HCT116 (cell line): ENCODE results near the gene ESYT1.

Experiments
- EZH2 ChIP-seq: fragments of 200-600 bp; sonication (generic); IDR thresholded peaks from 2 replicates; pipeline ENCODE4 v1.6.1; 2017; ENCODE audit warnings: antibody characterized with exemption, mixed run types
- POLR2A ChIP-seq: IDR thresholded peaks from 2 replicates; pipeline ENCODE4 v1.7.0; 2011; ENCODE audit warnings: borderline replicate concordance; ENCODE audit not compliant: insufficient read depth, insufficient read length; ENCODE audit errors: extremely low read depth
- RAD21 ChIP-seq: IDR thresholded peaks from 2 replicates; pipeline ENCODE4 v1.6.1; 2012; ENCODE audit warnings: low read depth, mild to moderate bottlenecking
- SIN3A ChIP-seq: IDR thresholded peaks from 2 replicates; pipeline ENCODE4 v1.6.1; 2012; ENCODE audit warnings: low read depth
- SRF ChIP-seq: IDR thresholded peaks from 2 replicates; pipeline ENCODE4 v1.6.1; 2012; ENCODE audit warnings: low read depth
- ZFX ChIP-seq: fragments of 450-650 bp; IDR thresholded peaks from 2 replicates; pipeline ENCODE4 v1.6.1; 2017
- TF ChIP-seq, protein P1 (sequence below), 3 experiments: fragments of 200-600 bp in 1 of 3; sonication (generic) in 1 of 3; IDR thresholded peaks in 2 of 3; conservative IDR thresholded peaks in 1 of 3; 2 replicates each; pipeline ENCODE4 v1.5.1; 2012 to 2017; ENCODE audit warnings: low read depth in 2 of 3, low read length in 2 of 3, antibody characterized with exemption in 1 of 3, borderline replicate concordance in 1 of 3, control low read depth in 1 of 3, mild to moderate bottlenecking in 1 of 3, mixed read lengths in 1 of 3, mixed run types in 1 of 3, moderate library complexity in 1 of 3; ENCODE audit not compliant: insufficient read depth in 1 of 3
- TF ChIP-seq, protein P2 (sequence below): IDR thresholded peaks from 2 replicates; pipeline ENCODE4 v1.6.1; 2011; ENCODE audit warnings: mild to moderate bottlenecking, low read length, moderate library complexity; ENCODE audit not compliant: insufficient replicate concordance; ENCODE audit errors: extremely low read depth

DNA sequence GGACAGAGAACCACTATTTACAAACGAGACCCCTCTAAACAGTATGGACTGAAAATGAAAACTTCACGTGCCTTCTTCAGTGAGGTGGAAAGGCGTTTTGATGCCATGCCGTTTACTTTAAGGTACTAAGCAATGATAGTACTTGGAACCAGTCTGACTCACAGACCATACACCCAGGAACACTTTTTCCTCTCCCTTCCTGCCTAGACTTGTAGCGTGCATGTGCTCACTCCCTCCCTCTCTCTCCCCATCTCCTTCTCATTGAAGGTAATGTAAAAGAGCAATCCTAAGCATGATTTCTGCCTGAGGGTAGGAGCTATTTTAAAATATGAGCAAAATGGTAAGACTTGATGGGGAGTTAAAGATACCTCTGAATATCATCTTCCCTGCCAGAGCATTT, 17.5 kb upstream of the ESYT1 start:
- TF ChIP-seq, protein P1, sequence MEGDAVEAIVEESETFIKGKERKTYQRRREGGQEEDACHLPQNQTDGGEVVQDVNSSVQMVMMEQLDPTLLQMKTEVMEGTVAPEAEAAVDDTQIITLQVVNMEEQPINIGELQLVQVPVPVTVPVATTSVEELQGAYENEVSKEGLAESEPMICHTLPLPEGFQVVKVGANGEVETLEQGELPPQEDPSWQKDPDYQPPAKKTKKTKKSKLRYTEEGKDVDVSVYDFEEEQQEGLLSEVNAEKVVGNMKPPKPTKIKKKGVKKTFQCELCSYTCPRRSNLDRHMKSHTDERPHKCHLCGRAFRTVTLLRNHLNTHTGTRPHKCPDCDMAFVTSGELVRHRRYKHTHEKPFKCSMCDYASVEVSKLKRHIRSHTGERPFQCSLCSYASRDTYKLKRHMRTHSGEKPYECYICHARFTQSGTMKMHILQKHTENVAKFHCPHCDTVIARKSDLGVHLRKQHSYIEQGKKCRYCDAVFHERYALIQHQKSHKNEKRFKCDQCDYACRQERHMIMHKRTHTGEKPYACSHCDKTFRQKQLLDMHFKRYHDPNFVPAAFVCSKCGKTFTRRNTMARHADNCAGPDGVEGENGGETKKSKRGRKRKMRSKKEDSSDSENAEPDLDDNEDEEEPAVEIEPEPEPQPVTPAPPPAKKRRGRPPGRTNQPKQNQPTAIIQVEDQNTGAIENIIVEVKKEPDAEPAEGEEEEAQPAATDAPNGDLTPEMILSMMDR (IDR thresholded peaks at IDR 0.05 in 2 of 3, conservative IDR thresholded peaks at IDR 0.05 in 1 of 3; ENCODE audit: borderline replicate concordance in 1 of 3, insufficient read depth in 1 of 3, low read depth in 2 of 3, low read length in 2 of 3): no peak
- TF ChIP-seq SIN3A: no peak
- TF ChIP-seq, protein P2, sequence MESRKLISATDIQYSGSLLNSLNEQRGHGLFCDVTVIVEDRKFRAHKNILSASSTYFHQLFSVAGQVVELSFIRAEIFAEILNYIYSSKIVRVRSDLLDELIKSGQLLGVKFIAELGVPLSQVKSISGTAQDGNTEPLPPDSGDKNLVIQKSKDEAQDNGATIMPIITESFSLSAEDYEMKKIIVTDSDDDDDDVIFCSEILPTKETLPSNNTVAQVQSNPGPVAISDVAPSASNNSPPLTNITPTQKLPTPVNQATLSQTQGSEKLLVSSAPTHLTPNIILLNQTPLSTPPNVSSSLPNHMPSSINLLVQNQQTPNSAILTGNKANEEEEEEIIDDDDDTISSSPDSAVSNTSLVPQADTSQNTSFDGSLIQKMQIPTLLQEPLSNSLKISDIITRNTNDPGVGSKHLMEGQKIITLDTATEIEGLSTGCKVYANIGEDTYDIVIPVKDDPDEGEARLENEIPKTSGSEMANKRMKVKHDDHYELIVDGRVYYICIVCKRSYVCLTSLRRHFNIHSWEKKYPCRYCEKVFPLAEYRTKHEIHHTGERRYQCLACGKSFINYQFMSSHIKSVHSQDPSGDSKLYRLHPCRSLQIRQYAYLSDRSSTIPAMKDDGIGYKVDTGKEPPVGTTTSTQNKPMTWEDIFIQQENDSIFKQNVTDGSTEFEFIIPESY: no peak
- no peak for TF ChIP-seq RAD21
- no peak for TF ChIP-seq ZFX
- no peak for TF ChIP-seq EZH2
- no peak for TF ChIP-seq POLR2A
- no peak for TF ChIP-seq SRF
